Measurements from ENCODE around the gene SPECC1L. TPM values are rescaled to one million over a fixed set of nuclear protein-coding genes. Genes with fewer than 3 reads are reported as not detected.

Gene SPECC1L
- total RNA-seq, 1 donor from 2014 or later, result 80.6 TPM

DNA sequence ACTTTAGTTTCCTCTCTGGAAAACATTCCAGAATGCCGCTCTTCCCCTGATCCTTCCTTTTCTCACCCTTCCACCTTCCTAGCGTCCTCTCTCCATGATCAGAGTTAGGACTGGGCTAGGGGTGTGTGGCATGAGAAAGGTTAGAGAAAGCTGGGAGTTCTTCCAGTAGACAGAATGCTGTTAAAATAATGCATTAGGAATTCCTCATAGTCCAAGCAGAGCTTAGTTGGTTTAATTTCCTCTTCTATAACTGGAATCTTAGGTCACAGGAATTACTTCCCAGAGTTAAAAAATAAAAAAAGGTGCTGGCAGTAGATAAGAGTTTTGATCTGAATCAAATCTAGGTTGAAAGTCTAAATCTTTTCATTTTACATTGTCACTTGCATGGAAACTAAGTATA lies 119.5 kb downstream of the SPECC1L start:
- H3K9me3 Mint-ChIP-seq (ENCODE audit: unreplicated experiment), result no peaks in the 10 kb centered on the region
- peak overlapping the region; percentile 66 for H3K4me3 Mint-ChIP-seq (ENCODE audit: unreplicated experiment)
- no peak for DNase-seq (ENCODE audit: low spot score)
- H3K4me1 Mint-ChIP-seq (ENCODE audit: unreplicated experiment), result peaks cover 31% of the 10 kb centered on the region
- peak overlapping the region; percentile 91 for H3K27ac Mint-ChIP-seq (ENCODE audit: unreplicated experiment)
- H3K27me3 Mint-ChIP-seq (ENCODE audit: unreplicated experiment), result peaks cover 3% of the 10 kb centered on the region
- H3K36me3 Mint-ChIP-seq (ENCODE audit: low read depth, unreplicated experiment), result peaks cover 2% of the 10 kb centered on the region
- TF ChIP-seq, protein P1, sequence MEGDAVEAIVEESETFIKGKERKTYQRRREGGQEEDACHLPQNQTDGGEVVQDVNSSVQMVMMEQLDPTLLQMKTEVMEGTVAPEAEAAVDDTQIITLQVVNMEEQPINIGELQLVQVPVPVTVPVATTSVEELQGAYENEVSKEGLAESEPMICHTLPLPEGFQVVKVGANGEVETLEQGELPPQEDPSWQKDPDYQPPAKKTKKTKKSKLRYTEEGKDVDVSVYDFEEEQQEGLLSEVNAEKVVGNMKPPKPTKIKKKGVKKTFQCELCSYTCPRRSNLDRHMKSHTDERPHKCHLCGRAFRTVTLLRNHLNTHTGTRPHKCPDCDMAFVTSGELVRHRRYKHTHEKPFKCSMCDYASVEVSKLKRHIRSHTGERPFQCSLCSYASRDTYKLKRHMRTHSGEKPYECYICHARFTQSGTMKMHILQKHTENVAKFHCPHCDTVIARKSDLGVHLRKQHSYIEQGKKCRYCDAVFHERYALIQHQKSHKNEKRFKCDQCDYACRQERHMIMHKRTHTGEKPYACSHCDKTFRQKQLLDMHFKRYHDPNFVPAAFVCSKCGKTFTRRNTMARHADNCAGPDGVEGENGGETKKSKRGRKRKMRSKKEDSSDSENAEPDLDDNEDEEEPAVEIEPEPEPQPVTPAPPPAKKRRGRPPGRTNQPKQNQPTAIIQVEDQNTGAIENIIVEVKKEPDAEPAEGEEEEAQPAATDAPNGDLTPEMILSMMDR (IDR thresholded peaks at IDR 0.05; ENCODE audit: unreplicated experiment), result no peak

DNA sequence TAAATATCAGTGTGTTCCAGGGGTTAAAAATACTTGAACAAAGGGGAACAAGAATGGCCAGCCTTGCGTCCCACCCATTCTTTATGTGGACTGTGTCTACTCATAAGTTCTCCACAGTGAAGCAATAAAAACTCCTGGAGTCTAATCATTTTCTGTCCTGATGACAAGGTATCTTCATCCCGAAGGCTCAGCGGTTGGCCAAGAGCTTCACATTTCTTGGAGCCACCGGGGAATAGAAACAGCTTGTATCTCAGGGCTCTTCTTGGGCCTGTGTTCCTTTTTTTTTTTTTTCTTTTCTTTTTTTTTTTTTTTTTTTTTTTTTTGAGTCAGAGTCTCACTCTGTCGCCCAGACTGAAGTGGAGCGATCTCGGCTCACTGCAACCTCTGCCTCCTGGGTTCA lies 119.9 kb downstream of the SPECC1L start:
- H3K27me3 Mint-ChIP-seq (ENCODE audit: unreplicated experiment), result peaks cover 2% of the 10 kb centered on the region
- no peak for DNase-seq (ENCODE audit: low spot score)
- peak overlapping the region; percentile 66 for H3K4me3 Mint-ChIP-seq (ENCODE audit: unreplicated experiment)
- no peaks in the 10 kb centered on the region for H3K9me3 Mint-ChIP-seq (ENCODE audit: unreplicated experiment)
- TF ChIP-seq, protein P1 (IDR thresholded peaks at IDR 0.05; ENCODE audit: unreplicated experiment), result no peak
- H3K4me1 Mint-ChIP-seq (ENCODE audit: unreplicated experiment), result peaks cover 31% of the 10 kb centered on the region
- H3K36me3 Mint-ChIP-seq (ENCODE audit: low read depth, unreplicated experiment), result peaks cover 4% of the 10 kb centered on the region
- peak overlapping the region; percentile 91 for H3K27ac Mint-ChIP-seq (ENCODE audit: unreplicated experiment)

DNA sequence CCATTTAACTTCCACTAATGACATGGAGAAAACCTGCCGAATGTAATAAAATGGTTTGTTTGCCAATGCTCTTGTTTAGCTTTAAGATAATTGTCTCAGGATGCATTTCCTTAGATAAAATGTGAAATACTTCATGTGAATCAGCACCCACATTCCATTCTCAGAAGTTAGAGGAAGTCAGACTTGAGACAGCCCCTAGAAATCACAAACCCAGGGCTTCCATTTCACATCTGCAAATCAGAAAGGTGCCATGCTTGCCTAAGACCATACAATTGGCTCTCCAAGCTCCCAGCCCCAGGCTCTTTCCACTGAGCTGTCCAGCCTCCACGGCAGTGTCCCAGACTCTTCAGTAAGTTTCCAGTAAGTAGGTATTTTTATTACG lies 121.2 kb downstream of the SPECC1L start:
- DNase-seq (ENCODE audit: low spot score), result no peak
- Mint-ChIP-seq H3K36me3 (ENCODE audit: low read depth, unreplicated experiment) (peaks cover 4% of the 10 kb centered on the region), H3K27ac (ENCODE audit: unreplicated experiment) (no peak overlapping the region), H3K27me3 (ENCODE audit: unreplicated experiment) (peaks cover 2% of the 10 kb centered on the region), H3K4me3 (ENCODE audit: unreplicated experiment) (no peak overlapping the region), H3K9me3 (ENCODE audit: unreplicated experiment) (no peaks in the 10 kb centered on the region), H3K4me1 (ENCODE audit: unreplicated experiment) (peaks cover 31% of the 10 kb centered on the region)
- TF ChIP-seq, protein P1 (IDR thresholded peaks at IDR 0.05; ENCODE audit: unreplicated experiment), result no peak

DNA sequence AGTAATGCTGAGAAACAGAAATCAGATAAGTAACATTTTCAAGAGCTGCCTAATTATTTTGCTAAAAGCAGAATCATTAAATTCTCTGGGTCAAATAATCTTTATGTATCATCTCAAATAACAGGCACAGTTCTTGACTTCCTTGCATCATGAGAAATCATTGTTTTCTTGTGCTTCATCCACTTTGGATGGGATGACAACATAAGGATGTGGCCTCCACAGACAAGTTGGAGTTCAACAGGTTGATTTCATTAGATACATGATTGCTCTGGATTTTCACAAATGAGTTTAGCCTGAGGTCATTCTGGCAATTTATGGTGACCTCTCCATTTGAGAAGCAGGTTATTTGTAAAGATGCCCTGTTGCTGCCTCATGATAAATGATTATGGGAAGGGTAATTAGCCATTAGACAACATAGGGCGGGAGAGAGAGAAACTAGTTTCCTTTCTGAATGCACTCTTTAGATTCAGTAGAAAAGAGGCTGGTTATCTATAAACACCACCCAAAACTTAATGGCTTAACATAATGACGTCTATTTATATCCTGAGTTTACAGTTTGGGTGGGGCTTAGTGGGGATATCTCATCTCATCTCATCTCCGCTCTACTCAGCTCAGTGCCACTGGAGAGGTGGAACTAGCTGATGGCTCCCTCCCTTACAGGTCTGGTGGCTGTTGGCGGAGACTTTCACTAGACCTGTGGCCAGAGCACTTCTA lies 121.7 kb downstream of the SPECC1L start:
- H3K9me3 Mint-ChIP-seq (ENCODE audit: unreplicated experiment), result no peaks in the 10 kb centered on the region
- peaks cover 31% of the 10 kb centered on the region for H3K4me1 Mint-ChIP-seq (ENCODE audit: unreplicated experiment)
- peaks cover 4% of the 10 kb centered on the region for H3K36me3 Mint-ChIP-seq (ENCODE audit: low read depth, unreplicated experiment)
- H3K27me3 Mint-ChIP-seq (ENCODE audit: unreplicated experiment), result peaks cover 2% of the 10 kb centered on the region
- TF ChIP-seq, protein P1 (IDR thresholded peaks at IDR 0.05; ENCODE audit: unreplicated experiment), result no peak
- no peak overlapping the region for H3K27ac Mint-ChIP-seq (ENCODE audit: unreplicated experiment)
- no peak overlapping the region for H3K4me3 Mint-ChIP-seq (ENCODE audit: unreplicated experiment)
- DNase-seq (ENCODE audit: low spot score), result no peak

DNA sequence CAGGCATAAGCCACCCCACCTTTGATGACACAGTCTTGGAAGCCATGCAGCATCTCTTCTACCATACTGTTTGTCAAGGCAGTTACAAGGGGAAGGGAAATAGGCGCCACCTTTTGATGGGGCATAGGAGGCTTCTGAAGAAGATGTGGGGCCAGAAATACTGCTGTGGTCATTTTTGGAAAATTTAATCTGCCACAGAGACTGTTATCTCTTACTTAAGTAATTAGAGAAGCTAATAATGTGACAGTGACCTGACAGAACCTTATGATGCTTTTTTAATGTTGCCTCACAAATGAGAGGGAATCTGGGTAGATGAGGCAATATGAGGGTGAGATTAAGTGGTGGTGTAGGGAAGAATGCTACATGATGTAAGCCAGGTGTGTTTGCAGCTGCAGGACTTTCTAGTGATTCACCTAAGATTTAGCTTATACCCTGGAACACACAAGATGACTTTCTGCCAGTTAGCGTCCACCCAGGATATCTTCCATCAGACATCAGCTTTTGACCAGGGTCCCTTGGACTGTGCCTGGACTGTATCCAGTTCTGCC lies 122.5 kb downstream of the SPECC1L start:
- DNase-seq (ENCODE audit: low spot score), result no peak
- peaks cover 34% of the 10 kb centered on the region for H3K4me1 Mint-ChIP-seq (ENCODE audit: unreplicated experiment)
- TF ChIP-seq, protein P1 (IDR thresholded peaks at IDR 0.05; ENCODE audit: unreplicated experiment), result no peak
- no peak overlapping the region for H3K27ac Mint-ChIP-seq (ENCODE audit: unreplicated experiment)
- H3K9me3 Mint-ChIP-seq (ENCODE audit: unreplicated experiment), result no peaks in the 10 kb centered on the region
- H3K4me3 Mint-ChIP-seq (ENCODE audit: unreplicated experiment), result no peak overlapping the region
- H3K27me3 Mint-ChIP-seq (ENCODE audit: unreplicated experiment), result peaks cover 5% of the 10 kb centered on the region
- H3K36me3 Mint-ChIP-seq (ENCODE audit: low read depth, unreplicated experiment), result peaks cover 7% of the 10 kb centered on the region

Measured in endothelial cell (in vitro differentiated cells).